ENCODE data around the gene MAIP1.

MAIP1 gene

GRCh38 chr2:199936554-199936953 lies 18.8 kb upstream of the MAIP1 start:
- H3K27ac ChIP-seq = no peak overlapping the region
- no peaks in the 10 kb centered on the region for H3K9me3 ChIP-seq (ENCODE audit: low read depth, low read length)
- TF ChIP-seq EZH2 (IDR thresholded peaks at IDR 0.05) (no peak), FOXP2 (optimal IDR thresholded peaks at IDR 0.05; ENCODE audit: control extremely low read depth, extremely low read length, insufficient read depth) (no peak), POLR2AphosphoS5 (IDR thresholded peaks at IDR 0.05; ENCODE audit: borderline replicate concordance, low read depth, low read length) (no peak)
- peaks cover 45% of the 10 kb centered on the region for H3K36me3 ChIP-seq (ENCODE audit: insufficient read depth, low read length)
- no peak for DNase-seq (ENCODE audit: low read depth, low spot score)
- H3K9ac ChIP-seq (ENCODE audit: insufficient read length) = no peak overlapping the region
- H3K4me3 ChIP-seq = no peak overlapping the region

GRCh38 chr2:199940373-199940772 lies 15.0 kb upstream of the MAIP1 start:
- H3K36me3 ChIP-seq (ENCODE audit: insufficient read depth, low read length) = peaks cover 42% of the 10 kb centered on the region
- no peak overlapping the region for H3K4me3 ChIP-seq
- TF ChIP-seq FOXP2 (optimal IDR thresholded peaks at IDR 0.05; ENCODE audit: control extremely low read depth, extremely low read length, insufficient read depth) (no peak), POLR2AphosphoS5 (IDR thresholded peaks at IDR 0.05; ENCODE audit: borderline replicate concordance, low read depth, low read length) (no peak), EZH2 (IDR thresholded peaks at IDR 0.05) (no peak)
- H3K27ac ChIP-seq = no peak overlapping the region
- H3K9me3 ChIP-seq (ENCODE audit: low read depth, low read length) = no peaks in the 10 kb centered on the region
- no peak for DNase-seq (ENCODE audit: low read depth, low spot score)
- no peak overlapping the region for H3K9ac ChIP-seq (ENCODE audit: insufficient read length)

- Histone ChIP-seq H3K27ac (no peak overlapping the region), H3K36me3 (ENCODE audit: insufficient read depth, low read length) (peaks cover 46% of the 10 kb centered on the region), H3K4me3 (no peak overlapping the region), H3K9me3 (ENCODE audit: low read depth, low read length) (no peaks in the 10 kb centered on the region), H3K9ac (ENCODE audit: insufficient read length) (no peak overlapping the region)
- TF ChIP-seq POLR2AphosphoS5 (IDR thresholded peaks at IDR 0.05; ENCODE audit: borderline replicate concordance, low read depth, low read length) = no peak
- no peak for TF ChIP-seq FOXP2 (optimal IDR thresholded peaks at IDR 0.05; ENCODE audit: control extremely low read depth, extremely low read length, insufficient read depth)
- TF ChIP-seq EZH2 (IDR thresholded peaks at IDR 0.05) = no peak
- DNase-seq (ENCODE audit: low read depth, low spot score) = no peak
Observed at GRCh38 chr2:199943373-199943772, 12.0 kb upstream of the MAIP1 start.

- Histone ChIP-seq H3K9ac (ENCODE audit: insufficient read length) (no peak overlapping the region), H3K27ac (no peak overlapping the region), H3K9me3 (ENCODE audit: low read depth, low read length) (no peaks in the 10 kb centered on the region), H3K4me3 (no peak overlapping the region), H3K36me3 (ENCODE audit: insufficient read depth, low read length) (peaks cover 42% of the 10 kb centered on the region)
- no peak for DNase-seq (ENCODE audit: low read depth, low spot score)
- TF ChIP-seq POLR2AphosphoS5 (IDR thresholded peaks at IDR 0.05; ENCODE audit: borderline replicate concordance, low read depth, low read length) (no peak), FOXP2 (optimal IDR thresholded peaks at IDR 0.05; ENCODE audit: control extremely low read depth, extremely low read length, insufficient read depth) (no peak), EZH2 (IDR thresholded peaks at IDR 0.05) (no peak)
Observed at GRCh38 chr2:199946196-199946595, 9.2 kb upstream of the MAIP1 start.

GRCh38 chr2:199946836-199947235 lies 8.5 kb upstream of the MAIP1 start:
- H3K36me3 ChIP-seq (ENCODE audit: insufficient read depth, low read length) = peaks cover 42% of the 10 kb centered on the region
- H3K9ac ChIP-seq (ENCODE audit: insufficient read length) = no peak overlapping the region
- no peak overlapping the region for H3K27ac ChIP-seq
- no peak for TF ChIP-seq FOXP2 (optimal IDR thresholded peaks at IDR 0.05; ENCODE audit: control extremely low read depth, extremely low read length, insufficient read depth)
- no peak for TF ChIP-seq EZH2 (IDR thresholded peaks at IDR 0.05)
- no peak for TF ChIP-seq POLR2AphosphoS5 (IDR thresholded peaks at IDR 0.05; ENCODE audit: borderline replicate concordance, low read depth, low read length)
- H3K9me3 ChIP-seq (ENCODE audit: low read depth, low read length) = no peaks in the 10 kb centered on the region
- no peak for DNase-seq (ENCODE audit: low read depth, low spot score)
- H3K4me3 ChIP-seq = no peak overlapping the region

- no peak for DNase-seq (ENCODE audit: low read depth, low spot score)
- peaks cover 26% of the 10 kb centered on the region for H3K36me3 ChIP-seq (ENCODE audit: insufficient read depth, low read length)
- no peak overlapping the region for H3K4me3 ChIP-seq
- no peak overlapping the region for H3K9ac ChIP-seq (ENCODE audit: insufficient read length)
- TF ChIP-seq POLR2AphosphoS5 (IDR thresholded peaks at IDR 0.05; ENCODE audit: borderline replicate concordance, low read depth, low read length) = no peak
- no peak for TF ChIP-seq EZH2 (IDR thresholded peaks at IDR 0.05)
- TF ChIP-seq FOXP2 (optimal IDR thresholded peaks at IDR 0.05; ENCODE audit: control extremely low read depth, extremely low read length, insufficient read depth) = no peak
- H3K27ac ChIP-seq = no peak overlapping the region
- H3K9me3 ChIP-seq (ENCODE audit: low read depth, low read length) = no peaks in the 10 kb centered on the region
Observed at GRCh38 chr2:199950396-199950795, 5.0 kb upstream of the MAIP1 start.

- Histone ChIP-seq H3K9ac (ENCODE audit: insufficient read length) (no peak overlapping the region), H3K4me3 (no peak overlapping the region), H3K9me3 (ENCODE audit: low read depth, low read length) (no peaks in the 10 kb centered on the region), H3K36me3 (ENCODE audit: insufficient read depth, low read length) (peaks cover 21% of the 10 kb centered on the region), H3K27ac (no peak overlapping the region)
- TF ChIP-seq POLR2AphosphoS5 (IDR thresholded peaks at IDR 0.05; ENCODE audit: borderline replicate concordance, low read depth, low read length) = no peak
- DNase-seq (ENCODE audit: low read depth, low spot score) = no peak
Observed at GRCh38 chr2:199951023-199951422, 4.4 kb upstream of the MAIP1 start.

GRCh38 chr2:199955007-199955338 lies 409 bp upstream of the MAIP1 start:
- peak overlapping the region; percentile 91 for H3K9ac ChIP-seq (ENCODE audit: insufficient read length)
- H3K27ac ChIP-seq = peak overlapping the region; percentile 79; the same call in 1 of the 2 replicates
- peaks cover 26% of the 10 kb centered on the region for H3K36me3 ChIP-seq (ENCODE audit: insufficient read depth, low read length)
- no peaks in the 10 kb centered on the region for H3K9me3 ChIP-seq (ENCODE audit: low read depth, low read length)
- peak overlapping the region; percentile 95 for H3K4me3 ChIP-seq
- TF ChIP-seq FOXP2 (optimal IDR thresholded peaks at IDR 0.05; ENCODE audit: control extremely low read depth, extremely low read length, insufficient read depth) (no peak), EZH2 (IDR thresholded peaks at IDR 0.05) (no peak), POLR2AphosphoS5 (IDR thresholded peaks at IDR 0.05; ENCODE audit: borderline replicate concordance, low read depth, low read length) (no peak)
- no peak for DNase-seq (ENCODE audit: low read depth, low spot score)

- no peak for DNase-seq (ENCODE audit: low read depth, low spot score)
- Histone ChIP-seq H3K9ac (ENCODE audit: insufficient read length) (peak overlapping the region; percentile 91), H3K27ac (no peak overlapping the region; the same call in 1 of the 2 replicates), H3K36me3 (ENCODE audit: insufficient read depth, low read length) (peaks cover 30% of the 10 kb centered on the region), H3K9me3 (ENCODE audit: low read depth, low read length) (no peaks in the 10 kb centered on the region), H3K4me3 (peak overlapping the region; percentile 95)
- TF ChIP-seq EZH2 (IDR thresholded peaks at IDR 0.05) = no peak
- TF ChIP-seq FOXP2 (optimal IDR thresholded peaks at IDR 0.05; ENCODE audit: control extremely low read depth, extremely low read length, insufficient read depth) = no peak
- no peak for TF ChIP-seq POLR2AphosphoS5 (IDR thresholded peaks at IDR 0.05; ENCODE audit: borderline replicate concordance, low read depth, low read length)
Observed at GRCh38 chr2:199956062-199956380, 639 bp downstream of the MAIP1 start.

Measured in SK-N-MC (cell line).